Mesendoderm (in vitro differentiated cells): ENCODE results near the gene SEBOX.
A peak's percentile ranks its signal among the peaks of the same experiment; 100 is the strongest.

ENCODE experiments used
- DNase-seq: peaks from one replicate; pipeline ENCODE4 v3.0.0; 2013
- H2AK5ac ChIP-seq: 2 replicates; pipeline ENCODE4 v1.6.1; 2013; ENCODE audit warnings: low read length, inconsistent platforms
- H2BK120ac ChIP-seq: 2 replicates; pipeline ENCODE4 v1.6.1; 2013; ENCODE audit warnings: low read depth, mild to moderate bottlenecking, low read length, moderate library complexity, mixed read lengths
- H2BK15ac ChIP-seq: replicated peaks from 2 replicates; pipeline ENCODE4 v1.6.1; 2013; ENCODE audit warnings: low read depth, mild to moderate bottlenecking, moderate library complexity
- H2BK5ac ChIP-seq: 2 replicates; pipeline ENCODE4 v1.6.1; 2013; ENCODE audit warnings: low read length, inconsistent platforms
- H3K18ac ChIP-seq: 2 replicates; pipeline ENCODE4 v1.6.1; 2013; ENCODE audit warnings: mild to moderate bottlenecking, low read length, mixed read lengths
- H3K23ac ChIP-seq: one replicate; pipeline ENCODE4 v1.6.1; 2013; ENCODE audit warnings: low read length
- H3K27ac ChIP-seq: 2 replicates; pipeline ENCODE4 v1.5.1; 2013; ENCODE audit warnings: low read depth, mild to moderate bottlenecking, inconsistent platforms, low read length, moderate library complexity
- H3K27me3 ChIP-seq: 2 replicates; pipeline ENCODE4 v1.6.1; 2013; ENCODE audit warnings: low read length, control low read depth, mild to moderate bottlenecking, inconsistent platforms; ENCODE audit not compliant: insufficient read depth, poor library complexity
- H3K36me3 ChIP-seq: 2 replicates; pipeline ENCODE4 v1.6.1; 2013; ENCODE audit warnings: low read length, inconsistent platforms; ENCODE audit not compliant: control insufficient read depth, insufficient read depth
- H3K4ac ChIP-seq: one replicate; pipeline ENCODE4 v1.6.1; 2013; ENCODE audit warnings: low read depth, mild to moderate bottlenecking, low read length, moderate library complexity
- H3K4me1 ChIP-seq: 2 replicates; pipeline ENCODE4 v1.6.1; 2013; ENCODE audit warnings: low read depth, low read length, inconsistent platforms; ENCODE audit not compliant: control insufficient read depth
- H3K4me2 ChIP-seq: 2 replicates; pipeline ENCODE4 v1.6.1; 2013; ENCODE audit warnings: low read length
- H3K4me3 ChIP-seq: 2 replicates; pipeline ENCODE4 v1.5.1; 2013; ENCODE audit warnings: mild to moderate bottlenecking, low read length
- H3K56ac ChIP-seq: one replicate; pipeline ENCODE4 v1.6.1; 2013; ENCODE audit warnings: low read length
- H3K79me1 ChIP-seq: 2 replicates; pipeline ENCODE4 v1.6.1; 2013; ENCODE audit warnings: low read length, inconsistent platforms
- H3K79me2 ChIP-seq: 2 replicates; pipeline ENCODE4 v1.6.1; 2013; ENCODE audit warnings: mild to moderate bottlenecking, low read length; ENCODE audit not compliant: control insufficient read depth, insufficient read depth
- H3K9ac ChIP-seq: 2 replicates; pipeline ENCODE4 v1.6.1; 2013; ENCODE audit warnings: low read length, inconsistent platforms
- H4K5ac ChIP-seq: one replicate; pipeline ENCODE4 v1.6.1; 2013; ENCODE audit warnings: low read length
- H4K8ac ChIP-seq: one replicate; pipeline ENCODE4 v1.6.1; 2013; ENCODE audit warnings: low read depth, mild to moderate bottlenecking, control low read depth, low read length, moderate library complexity
- WGBS: extraction: QIAGEN DNeasy Blood & Tissue Kit; methylation state at CpG from one replicate; pipeline ENCODE4 v1.1.7; 2013; ENCODE audit warnings: low lambda C conversion rate, missing lambda C conversion rate; ENCODE audit not compliant: insufficient coverage; ENCODE audit errors: extremely low coverage; 5-methylcytosine and 5-hydroxymethylcytosine counted together

The SEBOX gene

GRCh38 chr17:28317966-28318758 lies 46.8 kb downstream of the SEBOX start:
- Histone ChIP-seq H3K56ac (peak overlapping the region; percentile 86), H2BK120ac (no peak overlapping the region), H3K4me1 (peaks cover 7% of the 10 kb centered on the region), H3K79me2 (peaks cover 39% of the 10 kb centered on the region), H2BK15ac (no peak overlapping the region), H3K79me1 (peaks cover 6% of the 10 kb centered on the region), H3K4me3 (peak overlapping the region; percentile 65), H2BK5ac (no peak overlapping the region), H3K9ac (peak overlapping the region; percentile 72), H4K5ac (no peak overlapping the region), H3K36me3 (no peaks in the 10 kb centered on the region), H3K18ac (peak overlapping the region; percentile 19), H3K23ac (no peak overlapping the region), H3K27ac (peak overlapping the region; percentile 25), H3K4me2 (peak overlapping the region; percentile 56), H4K8ac (no peak overlapping the region), H3K27me3 (no peaks in the 10 kb centered on the region), H2AK5ac (no peak overlapping the region), H3K4ac (peak overlapping the region; percentile 48)
- peak; percentile 40 for DNase-seq
- no CpG with 5 or more reads among the region's 40 CpGs for WGBS

DNA sequence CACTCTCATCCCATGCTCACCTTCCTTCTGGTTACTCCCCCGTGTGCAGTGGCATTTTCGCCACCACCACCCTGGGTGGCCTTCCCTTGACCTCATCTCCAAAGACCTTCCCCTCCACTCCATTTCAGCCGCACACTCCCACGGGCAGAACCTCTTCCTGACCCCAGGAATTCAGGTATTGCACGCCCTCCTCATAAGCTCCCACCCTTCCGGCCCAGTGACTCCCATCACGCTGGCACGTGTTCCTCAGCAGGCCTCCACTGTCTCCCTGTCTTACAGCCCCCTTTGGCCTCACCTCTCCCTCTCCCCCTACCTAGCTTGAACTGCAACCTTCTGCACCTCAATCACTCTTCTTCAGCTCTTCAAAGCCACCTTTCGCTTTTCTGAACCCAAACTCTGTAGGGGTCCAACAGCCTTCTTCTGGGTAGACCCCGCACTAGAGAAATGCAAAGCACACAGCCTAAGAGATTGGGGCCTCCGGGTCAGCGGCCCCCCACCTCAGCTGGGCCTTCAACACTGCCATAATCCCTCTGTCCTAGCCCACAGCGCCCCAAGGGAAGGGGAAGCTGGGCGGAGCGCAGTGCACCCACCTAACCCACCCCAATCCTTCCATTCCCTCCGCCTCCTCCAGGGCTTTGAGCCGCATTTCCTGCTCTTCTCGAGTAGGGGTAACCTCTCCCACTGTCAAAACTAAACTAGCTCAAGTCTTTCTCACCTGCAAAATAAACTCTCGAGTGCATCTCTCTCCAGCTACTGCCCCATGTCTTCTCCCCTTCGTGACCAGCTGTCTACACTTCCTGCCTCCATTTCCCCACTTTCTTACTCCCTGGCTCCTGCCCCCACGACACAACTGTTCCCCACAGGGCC lies 47.7 kb downstream of the SEBOX start:
- DNase-seq, result no peak
- Histone ChIP-seq H3K79me1 (peaks cover 6% of the 10 kb centered on the region), H2BK120ac (no peak overlapping the region), H3K4me3 (no peak overlapping the region), H3K27ac (no peak overlapping the region), H3K79me2 (peaks cover 32% of the 10 kb centered on the region), H4K5ac (no peak overlapping the region), H3K56ac (peak overlapping the region; percentile 86), H3K9ac (peak overlapping the region; percentile 72), H3K27me3 (no peaks in the 10 kb centered on the region), H3K4me2 (peak overlapping the region; percentile 56), H4K8ac (no peak overlapping the region), H2BK5ac (no peak overlapping the region), H2AK5ac (peak overlapping the region; percentile 32), H3K18ac (no peak overlapping the region), H3K36me3 (no peaks in the 10 kb centered on the region), H3K23ac (no peak overlapping the region), H3K4me1 (peaks cover 7% of the 10 kb centered on the region), H3K4ac (no peak overlapping the region), H2BK15ac (no peak overlapping the region)
- no CpG with 5 or more reads among the region's 21 CpGs for WGBS

DNA sequence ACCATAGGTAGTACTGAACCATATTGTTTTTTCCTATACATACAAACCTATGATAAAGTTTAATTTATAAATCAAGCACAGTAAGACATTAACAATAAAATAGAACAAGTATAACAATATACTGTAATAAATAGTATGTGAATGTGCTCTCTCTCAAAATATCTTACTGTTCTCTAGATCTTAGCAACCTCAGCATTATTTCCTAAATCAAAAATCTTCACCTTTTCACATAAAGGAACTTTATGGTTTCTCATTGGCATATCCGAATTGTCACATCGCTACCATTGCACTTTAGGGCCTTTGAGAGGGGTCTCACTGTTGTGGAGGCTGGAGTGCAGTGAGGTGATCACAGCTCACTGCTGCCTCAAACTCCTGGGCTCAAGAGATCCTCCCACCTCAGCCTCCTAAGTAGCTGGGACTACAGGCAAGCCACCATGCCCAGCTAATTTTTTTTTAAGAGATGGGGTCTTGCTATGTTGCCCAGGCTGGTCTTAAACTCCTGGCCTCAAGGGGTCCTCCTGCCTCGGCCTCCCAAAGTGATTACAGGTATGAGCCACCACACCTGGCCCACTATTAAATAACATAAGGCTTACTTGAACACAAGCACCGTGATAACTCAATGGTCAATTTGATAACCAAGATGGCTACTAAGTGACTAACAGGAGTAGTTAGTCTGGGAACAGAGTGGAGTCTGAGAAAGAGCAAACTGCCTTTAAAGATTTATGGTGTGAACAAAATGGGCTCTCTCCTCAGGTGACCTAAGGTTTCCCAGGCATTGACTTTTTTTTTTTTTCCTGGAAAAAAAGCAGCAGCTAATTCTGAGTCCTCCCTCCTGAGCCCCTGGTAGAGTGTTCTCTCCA lies 48.9 kb downstream of the SEBOX start:
- H3K18ac ChIP-seq, result no peak overlapping the region
- no peak overlapping the region for H4K8ac ChIP-seq
- no peak overlapping the region for H3K4me3 ChIP-seq
- no peak overlapping the region for H3K4me2 ChIP-seq
- no peak overlapping the region for H4K5ac ChIP-seq
- no peak overlapping the region for H2AK5ac ChIP-seq
- DNase-seq, result no peak
- H3K79me2 ChIP-seq, result peaks cover 19% of the 10 kb centered on the region
- peaks cover 7% of the 10 kb centered on the region for H3K4me1 ChIP-seq
- H3K27me3 ChIP-seq, result no peaks in the 10 kb centered on the region
- H3K9ac ChIP-seq, result no peak overlapping the region
- no peak overlapping the region for H3K23ac ChIP-seq
- peaks cover 6% of the 10 kb centered on the region for H3K79me1 ChIP-seq
- H2BK5ac ChIP-seq, result no peak overlapping the region
- H3K4ac ChIP-seq, result no peak overlapping the region
- H2BK15ac ChIP-seq, result no peak overlapping the region
- no peaks in the 10 kb centered on the region for H3K36me3 ChIP-seq
- no CpG with 5 or more reads among the region's 4 CpGs for WGBS
- H2BK120ac ChIP-seq, result no peak overlapping the region
- no peak overlapping the region for H3K56ac ChIP-seq
- no peak overlapping the region for H3K27ac ChIP-seq

- H4K5ac ChIP-seq, result no peak overlapping the region
- no peak overlapping the region for H3K56ac ChIP-seq
- no peaks in the 10 kb centered on the region for H3K79me2 ChIP-seq
- H3K27ac ChIP-seq, result no peak overlapping the region
- H3K9ac ChIP-seq, result no peak overlapping the region
- no peak overlapping the region for H3K4ac ChIP-seq
- no peak overlapping the region for H3K18ac ChIP-seq
- H2BK120ac ChIP-seq, result no peak overlapping the region
- H3K4me2 ChIP-seq, result no peak overlapping the region
- no peaks in the 10 kb centered on the region for H3K79me1 ChIP-seq
- H3K4me1 ChIP-seq, result peaks cover 2% of the 10 kb centered on the region
- no peaks in the 10 kb centered on the region for H3K27me3 ChIP-seq
- DNase-seq, result no peak
- H2AK5ac ChIP-seq, result no peak overlapping the region
- no peak overlapping the region for H2BK5ac ChIP-seq
- no peak overlapping the region for H2BK15ac ChIP-seq
- no peaks in the 10 kb centered on the region for H3K36me3 ChIP-seq
- H3K4me3 ChIP-seq, result no peak overlapping the region
- no CpG with 5 or more reads among the region's 2 CpGs for WGBS
- no peak overlapping the region for H4K8ac ChIP-seq
- no peak overlapping the region for H3K23ac ChIP-seq
Measured at GRCh38 chr17:28313841-28314240, 51.2 kb downstream of the SEBOX start.
